HS-27A (cell line): ENCODE results near the gene GNG14.
"Not testable (repeated sequence)": the region's sequence is repeated elsewhere in the genome, so short reads cannot be mapped to it uniquely, and the experiment has no call there.

ENCODE experiments used
- DNase-seq: peaks from one replicate; pipeline ENCODE4 v3.0.0-alpha.2; 2012; ENCODE audit warnings: low read depth, missing footprints

GNG14 gene

GRCh38 chr19:12687496-12688196, at the start of gene GNG14:
Gene GNG14 (plus strand): TSS chr19:12687998. CDS start chr19:12688049, 51 bp downstream.
- DNase-seq, result no peak

- DNase-seq, result no peak
Measured at GRCh38 chr19:12638611-12639182, 49.1 kb upstream of the GNG14 start.

- no peak for DNase-seq
Measured at GRCh38 chr19:12639901-12640613, 47.7 kb upstream of the GNG14 start.

- DNase-seq, result no peak
Measured at GRCh38 chr19:12641456-12641855, 46.3 kb upstream of the GNG14 start.

GRCh38 chr19:12642506-12642905, 45.3 kb upstream of the GNG14 start:
- DNase-seq, result no peak

DNA sequence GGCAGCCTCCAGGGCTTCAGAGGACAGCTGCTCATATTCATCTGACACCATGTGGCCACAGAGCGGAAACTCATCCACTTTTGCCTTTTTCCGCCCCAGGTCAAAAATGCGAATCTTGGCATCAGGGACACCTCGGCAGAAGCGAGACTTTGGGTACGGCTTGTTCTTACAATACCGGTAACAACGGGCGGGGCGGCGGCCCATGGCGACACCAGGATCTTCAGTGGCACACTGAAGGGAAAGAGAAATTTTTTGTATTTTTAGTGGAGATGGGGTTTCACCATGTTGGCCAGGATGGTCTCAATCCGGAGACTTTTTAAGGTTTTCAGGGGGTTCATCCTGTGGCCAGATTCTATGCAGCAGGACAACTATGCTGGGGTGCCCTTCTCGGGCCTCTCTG, 44.1 kb upstream of the GNG14 start:
- not testable (repeated sequence) for DNase-seq

DNA sequence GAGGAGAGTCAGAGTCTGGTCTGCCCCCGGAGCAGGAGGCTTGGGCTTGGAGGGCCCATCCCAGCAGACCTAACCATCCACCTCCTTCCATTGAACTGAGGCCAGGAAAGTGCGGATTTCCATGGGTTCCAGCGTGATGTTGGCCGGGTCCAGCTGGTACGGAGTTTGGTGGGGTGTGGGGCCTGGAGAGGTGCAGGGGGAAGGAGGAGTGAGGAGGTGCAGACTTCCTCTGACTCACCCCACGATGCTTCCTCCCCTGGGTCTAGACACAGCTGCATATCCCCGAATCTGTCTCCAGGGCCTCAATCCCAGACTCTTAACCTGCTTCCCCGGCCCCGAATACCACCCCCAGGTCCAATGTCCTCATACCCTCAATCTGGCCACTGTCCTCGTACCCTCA, 41.2 kb upstream of the GNG14 start:
- no peak for DNase-seq

DNA sequence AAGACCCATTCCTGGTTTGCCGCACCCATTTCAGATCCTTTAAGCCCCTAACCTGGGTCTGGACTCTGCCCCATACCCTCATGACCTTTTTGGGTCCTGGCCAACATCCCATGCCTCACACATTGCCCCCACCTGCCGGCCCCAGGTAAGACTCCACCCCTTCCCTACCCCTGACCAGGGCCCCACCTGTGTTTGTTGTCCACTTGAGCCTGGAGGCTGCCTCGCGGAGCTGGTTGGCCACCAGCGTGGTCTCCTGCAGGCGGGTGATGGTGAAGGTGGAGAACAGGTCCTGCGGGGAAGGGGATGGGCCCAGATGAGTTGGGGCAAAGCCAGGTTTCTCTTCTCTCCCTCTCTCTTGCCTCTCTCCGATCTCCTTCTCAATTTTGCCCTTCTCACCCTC, 40.8 kb upstream of the GNG14 start:
- no peak for DNase-seq

GRCh38 chr19:12647490-12648071, 40.2 kb upstream of the GNG14 start:
- DNase-seq, result no peak

DNA sequence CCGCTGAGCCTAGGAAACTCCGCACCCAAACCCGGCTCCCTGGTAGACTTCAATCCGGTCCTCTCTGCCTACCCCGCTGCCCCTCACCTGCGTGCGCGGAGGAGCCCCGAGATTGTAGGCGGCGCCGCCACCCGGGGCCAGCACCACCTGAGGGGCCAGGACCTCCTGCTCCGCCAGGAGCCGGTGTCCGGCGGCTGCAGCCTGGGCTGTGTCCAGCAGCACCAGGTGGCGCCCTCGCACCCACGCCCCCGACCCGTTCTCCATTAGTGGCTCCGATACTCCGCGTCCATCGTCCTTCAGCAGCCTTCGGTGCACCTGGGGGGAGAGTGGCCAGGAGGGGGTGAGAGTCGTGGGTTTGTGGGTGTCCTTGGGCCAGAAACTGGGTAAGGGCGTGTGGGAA, 39.7 kb upstream of the GNG14 start:
- DNase-seq, result no peak

DNA sequence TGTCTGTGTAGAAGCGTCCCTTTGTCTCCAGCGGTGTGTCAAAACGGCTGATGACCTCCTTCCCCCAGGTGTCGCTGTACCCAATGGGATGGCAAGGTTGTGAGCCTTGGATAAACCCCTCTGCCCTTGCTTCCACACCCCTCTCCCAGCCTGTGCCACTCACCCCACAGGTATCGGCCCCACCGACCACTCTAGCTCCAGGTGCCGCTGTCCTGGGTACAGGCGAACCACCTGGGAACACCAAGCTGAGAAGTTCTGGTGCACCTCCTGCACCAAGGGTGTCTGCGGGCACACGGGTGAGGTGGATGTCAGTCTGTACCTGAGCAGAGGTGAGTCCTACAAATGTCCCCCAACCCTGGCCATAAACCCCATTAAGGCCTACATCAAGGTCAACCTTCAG, 37.9 kb upstream of the GNG14 start:
- no peak for DNase-seq

DNA sequence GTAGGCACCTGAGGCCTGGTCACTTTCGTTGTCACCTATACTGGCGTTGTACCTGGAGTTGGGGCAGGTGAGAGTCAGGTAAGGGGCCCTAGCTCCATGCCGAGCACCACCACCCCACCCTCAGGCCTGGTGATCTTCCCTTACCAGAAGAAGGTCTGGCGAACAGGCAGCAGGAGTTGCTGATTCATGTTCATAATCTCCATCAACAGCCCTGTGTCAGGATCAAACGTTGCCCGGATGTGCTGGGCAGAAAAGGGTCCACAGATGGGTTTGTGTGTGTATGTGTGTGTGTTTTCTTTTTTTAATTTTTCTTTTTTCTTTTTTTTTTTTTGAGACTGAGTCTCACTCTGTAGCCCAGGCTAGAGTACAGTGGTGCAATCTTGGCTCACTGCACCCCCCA, 35.6 kb upstream of the GNG14 start:
- no peak for DNase-seq

GRCh38 chr19:12655546-12655945, 32.3 kb upstream of the GNG14 start:
- no peak for DNase-seq

- DNase-seq, result no peak
Measured at GRCh38 chr19:12656899-12657571, 30.8 kb upstream of the GNG14 start.

GRCh38 chr19:12657966-12658365, 29.8 kb upstream of the GNG14 start:
- no peak for DNase-seq

- DNase-seq, result no peak
Measured at GRCh38 chr19:12660980-12661379, 26.8 kb upstream of the GNG14 start.

DNA sequence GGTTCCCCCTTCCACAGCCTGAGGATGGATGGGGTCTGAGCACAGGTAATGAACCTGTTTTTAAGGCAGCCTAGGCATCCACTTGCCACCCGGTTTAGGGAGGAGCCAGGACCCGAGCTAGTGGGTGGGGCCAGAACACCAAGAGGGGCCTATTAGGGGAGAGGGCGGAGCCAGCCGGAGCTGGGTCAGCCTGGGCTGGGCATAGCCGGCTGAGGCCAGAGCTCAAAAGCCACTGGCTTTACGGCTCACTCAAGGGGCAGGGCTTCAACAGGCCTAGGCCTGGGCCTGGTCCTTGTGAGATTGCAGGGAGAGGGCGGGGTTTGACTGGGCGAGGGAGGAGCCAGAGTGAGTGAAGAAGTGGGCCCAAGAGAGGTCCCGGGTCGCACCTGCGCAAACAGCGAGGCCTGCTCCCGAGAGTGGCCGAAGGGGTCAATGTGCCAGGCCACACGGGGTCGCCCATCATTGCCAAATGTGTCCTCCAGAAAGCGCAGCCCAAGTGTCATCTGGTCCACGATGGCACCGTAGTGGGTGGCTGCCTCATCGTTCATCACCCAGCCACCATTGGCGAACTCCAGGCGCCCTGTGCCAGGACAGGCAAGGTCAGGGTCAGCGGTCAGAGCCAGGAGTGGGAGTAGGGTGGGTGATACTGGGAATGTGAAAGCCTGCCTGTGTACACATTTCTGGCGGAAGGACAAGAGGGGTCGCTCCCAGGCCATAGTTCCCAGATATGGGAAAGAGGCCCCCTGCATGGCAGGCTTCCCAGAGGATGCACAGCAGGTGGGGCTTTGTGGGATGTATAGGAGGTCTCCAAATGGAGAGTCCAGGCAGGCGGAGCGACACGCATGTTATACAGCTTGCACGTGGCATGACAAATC, 23.2 kb upstream of the GNG14 start:
- no peak for DNase-seq

- DNase-seq, result no peak
Measured at GRCh38 chr19:12665281-12665573, 22.6 kb upstream of the GNG14 start.

- no peak for DNase-seq
Measured at GRCh38 chr19:12665671-12666264, 22.0 kb upstream of the GNG14 start.

GRCh38 chr19:12666265-12667048, 21.3 kb upstream of the GNG14 start, which contains the start of the genes MAN2B1 and WDR83:
Gene MAN2B1 (minus strand): TSS chr19:12666742. CDS start chr19:12666701, 41 bp downstream.
Gene WDR83 (plus strand): TSS chr19:12666807. CDS start chr19:12669791, 2,984 bp downstream.
- DNase-seq, result no peak
